IPS-15b (cell line): Measurements from ENCODE around the gene SNX30.
A peak's percentile ranks its signal among the peaks of the same experiment; 100 is the strongest.

Experiments used
- H3K27me3 ChIP-seq: one replicate; pipeline ENCODE4 v1.6.1; 2013; ENCODE audit warnings: low read length; ENCODE audit not compliant: control insufficient read depth, insufficient read depth
- H3K36me3 ChIP-seq: one replicate; pipeline ENCODE4 v1.6.1; 2013; ENCODE audit warnings: low read length; ENCODE audit not compliant: control insufficient read depth, insufficient read depth
- H3K4me1 ChIP-seq: one replicate; pipeline ENCODE4 v1.6.1; 2013; ENCODE audit warnings: mild to moderate bottlenecking, low read length; ENCODE audit not compliant: control insufficient read depth, insufficient read depth
- H3K4me3 ChIP-seq: one replicate; pipeline ENCODE4 v1.5.1; 2013; ENCODE audit warnings: low read depth, low read length
- H3K9ac ChIP-seq: one replicate; pipeline ENCODE4 v1.6.1; 2013; ENCODE audit warnings: low read depth, mild to moderate bottlenecking, low read length
- H3K9me3 ChIP-seq: one replicate; pipeline ENCODE4 v1.6.1; 2013; ENCODE audit warnings: mild to moderate bottlenecking, low read length; ENCODE audit not compliant: control insufficient read depth, insufficient read depth

Gene SNX30

DNA sequence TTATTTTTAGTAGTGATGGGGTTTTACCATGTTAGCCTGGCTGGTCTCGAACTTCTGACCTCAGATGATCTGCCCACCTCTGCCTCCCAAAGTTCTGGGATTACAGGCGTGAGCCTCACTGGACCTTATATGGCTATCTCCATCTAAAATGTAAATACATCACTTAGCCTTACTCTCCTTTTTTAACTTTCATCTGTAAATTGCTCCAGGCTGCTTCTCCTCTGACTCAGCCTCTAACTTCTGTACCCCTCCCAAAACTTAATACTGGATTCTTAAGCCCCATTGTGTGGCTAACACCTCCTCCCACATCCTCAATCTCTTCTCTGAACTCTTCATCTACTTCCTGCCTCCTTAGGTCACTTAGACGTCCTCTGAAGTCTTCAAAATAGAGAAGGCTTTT is 4.0 kb downstream of the SNX30 start:
- Histone ChIP-seq H3K4me1 (peaks cover 11% of the 10 kb centered on the region), H3K9me3 (no peaks in the 10 kb centered on the region), H3K36me3 (no peaks in the 10 kb centered on the region), H3K27me3 (peaks cover 5% of the 10 kb centered on the region), H3K9ac (no peak overlapping the region), H3K4me3 (no peak overlapping the region)

- H3K4me3 ChIP-seq: no peak overlapping the region
- H3K9ac ChIP-seq: no peak overlapping the region
Measured at GRCh38 chr9:112755016-112755427, 4.5 kb downstream of the SNX30 start.

DNA sequence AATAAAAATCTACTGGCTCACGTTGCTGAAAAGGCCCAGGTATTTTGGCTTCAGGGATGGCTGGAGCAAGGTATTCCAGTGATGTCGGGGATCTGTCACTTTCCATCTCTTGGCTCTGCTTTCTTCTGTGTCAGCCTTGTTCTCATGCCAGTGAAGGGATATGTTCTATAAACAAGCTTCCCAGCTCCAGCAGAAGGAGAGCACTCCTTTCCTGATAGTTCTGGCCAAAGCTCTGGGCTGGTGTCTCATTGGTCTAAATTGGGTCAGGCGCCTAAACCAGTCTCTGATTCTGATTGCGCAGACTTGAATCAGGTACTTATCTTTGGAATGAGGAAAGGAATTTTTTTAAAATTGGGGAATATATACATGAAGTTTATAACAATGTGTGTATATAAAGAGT is 5.1 kb downstream of the SNX30 start:
- no peaks in the 10 kb centered on the region for H3K36me3 ChIP-seq
- H3K4me1 ChIP-seq: peaks cover 11% of the 10 kb centered on the region
- no peak overlapping the region for H3K9ac ChIP-seq
- no peaks in the 10 kb centered on the region for H3K9me3 ChIP-seq
- no peak overlapping the region for H3K4me3 ChIP-seq
- no peaks in the 10 kb centered on the region for H3K27me3 ChIP-seq

More at GRCh38 chr9:112755016-112755427, 4.5 kb downstream of the SNX30 start:
- no peaks in the 10 kb centered on the region for H3K9me3 ChIP-seq
- H3K4me1 ChIP-seq: peaks cover 11% of the 10 kb centered on the region
- peaks cover under 1% of the 10 kb centered on the region for H3K27me3 ChIP-seq
- no peaks in the 10 kb centered on the region for H3K36me3 ChIP-seq

- H3K27me3 ChIP-seq: no peaks in the 10 kb centered on the region
- H3K9ac ChIP-seq: no peak overlapping the region
- H3K4me3 ChIP-seq: no peak overlapping the region
- peaks cover 7% of the 10 kb centered on the region for H3K4me1 ChIP-seq
- H3K36me3 ChIP-seq: no peaks in the 10 kb centered on the region
- no peaks in the 10 kb centered on the region for H3K9me3 ChIP-seq
Measured at GRCh38 chr9:112757282-112757883, 6.8 kb downstream of the SNX30 start.

DNA sequence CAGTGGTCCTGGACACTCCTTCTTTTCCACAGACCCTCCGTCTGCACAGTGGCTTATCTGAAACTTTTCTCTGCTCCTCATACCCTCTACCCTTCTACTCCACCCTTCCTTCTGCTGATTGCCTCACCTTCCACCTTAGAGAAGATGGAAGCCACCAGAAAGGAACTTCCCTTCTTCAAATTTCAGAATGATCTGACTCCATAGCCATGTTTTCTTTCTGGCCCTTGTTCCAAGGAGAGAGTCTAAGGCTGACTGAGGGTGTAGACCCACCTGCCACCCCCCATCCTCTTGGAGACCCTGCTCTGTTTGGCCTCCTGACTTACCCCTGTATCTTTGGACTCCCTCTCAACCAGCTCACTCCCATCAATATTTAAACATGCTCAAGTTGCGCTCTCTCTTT is 7.4 kb downstream of the SNX30 start:
- Histone ChIP-seq H3K9ac (no peak overlapping the region), H3K36me3 (no peaks in the 10 kb centered on the region), H3K4me3 (no peak overlapping the region), H3K27me3 (no peaks in the 10 kb centered on the region), H3K4me1 (peaks cover 7% of the 10 kb centered on the region), H3K9me3 (no peaks in the 10 kb centered on the region)

- Histone ChIP-seq H3K4me1 (peaks cover 8% of the 10 kb centered on the region), H3K9ac (no peak overlapping the region), H3K27me3 (no peaks in the 10 kb centered on the region), H3K4me3 (no peak overlapping the region), H3K9me3 (no peaks in the 10 kb centered on the region), H3K36me3 (no peaks in the 10 kb centered on the region)
Measured at GRCh38 chr9:112760821-112761220, 10.3 kb downstream of the SNX30 start.

- Histone ChIP-seq H3K4me1 (peaks cover 8% of the 10 kb centered on the region), H3K4me3 (no peak overlapping the region), H3K36me3 (no peaks in the 10 kb centered on the region), H3K9me3 (no peaks in the 10 kb centered on the region), H3K9ac (no peak overlapping the region), H3K27me3 (no peaks in the 10 kb centered on the region)
Measured at GRCh38 chr9:112761912-112762655, 11.5 kb downstream of the SNX30 start.

- H3K9me3 ChIP-seq: no peaks in the 10 kb centered on the region
- no peaks in the 10 kb centered on the region for H3K36me3 ChIP-seq
- H3K4me1 ChIP-seq: peaks cover 8% of the 10 kb centered on the region
- no peaks in the 10 kb centered on the region for H3K27me3 ChIP-seq
- no peak overlapping the region for H3K9ac ChIP-seq
- no peak overlapping the region for H3K4me3 ChIP-seq
Measured at GRCh38 chr9:112762726-112763518, 12.4 kb downstream of the SNX30 start.

- H3K9ac ChIP-seq: no peak overlapping the region
- H3K9me3 ChIP-seq: no peaks in the 10 kb centered on the region
- H3K36me3 ChIP-seq: no peaks in the 10 kb centered on the region
- no peaks in the 10 kb centered on the region for H3K27me3 ChIP-seq
- H3K4me1 ChIP-seq: peaks cover 8% of the 10 kb centered on the region
- H3K4me3 ChIP-seq: no peak overlapping the region
Measured at GRCh38 chr9:112764344-112764743, 13.8 kb downstream of the SNX30 start.

GRCh38 chr9:112764837-112765236 is 14.3 kb downstream of the SNX30 start:
- Histone ChIP-seq H3K9me3 (no peaks in the 10 kb centered on the region), H3K27me3 (no peaks in the 10 kb centered on the region), H3K36me3 (no peaks in the 10 kb centered on the region), H3K9ac (peak overlapping the region; percentile 17), H3K4me1 (peaks cover 8% of the 10 kb centered on the region), H3K4me3 (no peak overlapping the region)

- H3K4me1 ChIP-seq: peaks cover 8% of the 10 kb centered on the region
- no peaks in the 10 kb centered on the region for H3K9me3 ChIP-seq
- no peak overlapping the region for H3K9ac ChIP-seq
- H3K27me3 ChIP-seq: no peaks in the 10 kb centered on the region
- H3K36me3 ChIP-seq: no peaks in the 10 kb centered on the region
- H3K4me3 ChIP-seq: no peak overlapping the region
Measured at GRCh38 chr9:112765281-112765680, 14.7 kb downstream of the SNX30 start.
